Measurements from ENCODE around the gene EXD3. TPM values are rescaled to one million over a fixed set of nuclear protein-coding genes. Genes with fewer than 3 reads are reported as not detected.
"Not testable (repeated sequence)": the region's sequence is repeated elsewhere in the genome, so short reads cannot be mapped to it uniquely, and the experiment has no call there.

Gene EXD3, protein sequence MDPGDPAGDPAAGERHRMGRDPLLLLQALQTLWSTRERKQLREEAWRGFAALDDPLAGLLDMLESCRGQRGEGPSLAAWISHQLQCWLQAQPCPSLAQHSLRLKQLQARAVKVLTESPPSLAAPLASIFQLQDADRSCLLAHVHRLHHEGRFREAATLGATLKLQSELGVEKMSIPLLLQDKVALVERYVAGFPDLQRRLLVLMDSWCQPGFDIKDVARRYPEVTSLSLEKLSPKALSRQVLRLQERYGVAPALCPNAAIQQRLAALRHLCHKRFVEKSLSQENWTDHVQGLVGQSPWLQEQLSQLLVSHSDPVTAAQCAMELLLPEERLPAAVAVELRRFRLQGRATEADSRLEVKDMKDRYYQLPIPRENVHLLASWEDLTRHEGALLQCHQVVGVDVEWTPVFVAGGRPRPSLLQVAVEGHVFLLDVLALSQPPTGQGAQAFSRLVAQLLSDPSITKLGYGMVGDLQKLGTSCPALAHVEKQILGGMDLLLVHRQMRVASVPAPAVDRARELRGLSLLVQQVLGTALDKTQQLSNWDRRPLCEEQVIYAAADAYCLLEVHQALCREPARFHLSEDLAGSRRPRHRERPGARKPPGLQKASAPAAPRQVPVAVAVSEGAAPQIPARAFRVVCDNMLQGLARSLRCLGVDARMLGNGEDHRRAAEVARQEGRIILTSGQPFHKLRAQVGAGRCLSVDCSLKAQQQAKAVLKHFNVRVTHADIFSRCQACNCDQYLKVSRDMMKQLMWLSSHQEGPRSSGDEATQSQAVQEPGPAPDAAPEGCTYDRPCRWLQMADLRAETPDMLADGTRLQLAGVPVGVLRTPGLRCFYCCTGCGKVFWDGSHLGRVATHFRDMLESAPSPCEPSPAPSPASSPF
- 2.8 and 7.8 TPM in 2 replicates for total RNA-seq (2014; rRNA removed; shearing (Covaris generic); ENCODE audit: low replicate concordance)

DNA sequence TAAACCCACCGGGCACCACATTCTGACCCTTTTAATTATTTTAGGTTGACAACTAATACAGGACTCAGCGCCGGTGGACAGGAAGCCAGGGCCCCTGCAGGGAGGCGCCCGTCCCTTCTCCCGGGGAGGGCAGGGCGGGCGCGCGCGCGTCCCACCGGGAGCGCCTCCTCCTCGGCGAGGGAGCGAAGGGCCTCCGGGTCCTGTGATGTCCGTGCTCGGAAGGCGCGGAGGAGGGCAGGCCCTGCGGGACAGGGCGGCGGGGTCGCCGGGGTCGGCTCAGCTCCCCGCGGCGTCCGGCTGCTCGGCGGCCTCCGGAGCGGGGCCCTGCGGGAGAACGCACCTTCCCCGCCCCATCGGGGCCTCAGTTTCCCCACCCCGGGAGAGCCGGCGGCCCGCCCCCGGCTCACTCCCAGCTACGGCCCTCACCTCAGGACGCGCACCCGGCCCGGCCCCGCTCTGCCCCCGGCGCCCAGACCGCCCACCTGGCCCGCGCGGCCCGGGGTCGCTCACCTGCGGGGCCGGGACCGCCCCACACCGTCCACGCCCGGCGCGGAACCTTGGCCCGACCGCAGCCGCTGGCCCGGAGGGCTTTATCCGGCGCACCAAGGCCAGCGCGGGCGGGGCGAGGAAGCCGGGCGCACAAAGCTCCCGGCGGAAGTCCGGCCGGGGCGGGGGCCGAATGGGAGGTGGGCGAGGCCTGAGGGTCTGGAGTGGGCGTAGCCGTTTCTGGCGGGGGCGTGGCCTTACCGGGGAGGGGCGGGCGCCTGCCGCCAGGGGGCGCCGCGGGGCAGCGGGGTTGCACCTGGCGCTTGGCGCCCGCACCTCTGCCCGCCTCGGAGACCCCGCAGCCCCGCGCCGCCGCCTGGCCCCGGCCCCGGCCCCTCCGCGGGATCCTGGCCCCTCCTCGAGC is at the start of gene EXD3, which contains the start of gene NOXA1:
Gene EXD3 (minus strand): TSS at position 559 of the 910 bp plus-strand sequence. CDS start 27,805 bp downstream, outside the sequence.
Gene NOXA1 (plus strand): TSS at position 790 of the 910 bp plus-strand sequence. CDS start 137 bp downstream, outside the sequence.
- peak within 1 kb of the TSS; percentile 99 for H3K4me3 ChIP-seq (ENCODE audit: low read length)

DNA sequence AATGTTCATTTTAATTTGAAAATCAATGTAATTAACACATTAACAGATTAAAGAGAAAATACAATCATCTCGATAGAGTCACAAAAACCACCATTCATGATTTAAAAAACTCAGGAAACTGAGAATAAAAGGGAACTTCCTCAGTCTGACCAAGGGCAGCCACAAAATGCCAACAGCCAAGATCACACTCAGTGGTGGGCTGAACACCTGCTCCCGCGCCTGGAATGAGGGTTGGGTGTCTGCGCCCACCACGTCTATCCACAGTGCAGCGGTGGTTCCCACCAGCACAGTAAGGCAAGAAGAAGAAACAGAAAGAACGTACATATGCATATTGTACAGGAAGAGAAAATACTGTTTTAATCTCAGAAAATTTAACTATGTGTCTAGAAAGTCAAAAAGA is 47.8 kb upstream of the EXD3 start:
- Histone ChIP-seq H2AFZ (ENCODE audit: low read length) (no peak overlapping the region), H4K20me1 (ENCODE audit: insufficient read depth, low read depth, low read length) (no peaks in the 10 kb centered on the region), H3K27ac (ENCODE audit: low read length) (no peak overlapping the region), H3K9me2 (replicated peaks; ENCODE audit: insufficient read depth, low read length) (no peaks in the 10 kb centered on the region), H3K9me3 (ENCODE audit: low read length) (peaks cover 2% of the 10 kb centered on the region; the same call in 1 of the 2 replicates), H3K79me2 (ENCODE audit: low read length) (no peaks in the 10 kb centered on the region), H3K27me3 (ENCODE audit: low read length) (no peaks in the 10 kb centered on the region), H3K9ac (ENCODE audit: low read length) (no peak overlapping the region), H3K4me3 (ENCODE audit: low read length) (no peak overlapping the region), H3K4me2 (ENCODE audit: low read depth, low read length, poor library complexity, severe bottlenecking) (no peak overlapping the region), H3K4me1 (ENCODE audit: low read length) (no peaks in the 10 kb centered on the region), H3K36me3 (ENCODE audit: insufficient read depth, low read length) (no peaks in the 10 kb centered on the region)
- DNase-seq, result no peak

More for the DNA sequence above, at the start of gene EXD3, which contains the start of gene NOXA1:
- DNase-seq, result peak; percentile 99
- H3K4me2 ChIP-seq (ENCODE audit: low read depth, low read length, poor library complexity, severe bottlenecking), result peak within 1 kb of the TSS; percentile 100
- no peaks in the 10 kb centered on the region for H3K27me3 ChIP-seq (ENCODE audit: low read length)
- H3K9me3 ChIP-seq (ENCODE audit: low read length), result no peaks in the 10 kb centered on the region
- peak within 1 kb of the TSS; percentile 95 for H2AFZ ChIP-seq (ENCODE audit: low read length)
- peaks cover 15% of the 10 kb centered on the region for H3K4me1 ChIP-seq (ENCODE audit: low read length)
- no peaks in the 10 kb centered on the region for H3K36me3 ChIP-seq (ENCODE audit: insufficient read depth, low read length)
- no peaks in the 10 kb centered on the region for H4K20me1 ChIP-seq (ENCODE audit: insufficient read depth, low read depth, low read length)
- H3K9me2 ChIP-seq (replicated peaks; ENCODE audit: insufficient read depth, low read length), result no peaks in the 10 kb centered on the region
- H3K27ac ChIP-seq (ENCODE audit: low read length), result no peak within 1 kb of the TSS
- H3K9ac ChIP-seq (ENCODE audit: low read length), result peak within 1 kb of the TSS; percentile 93
- H3K79me2 ChIP-seq (ENCODE audit: low read length), result peaks cover 13% of the 10 kb centered on the region

DNA sequence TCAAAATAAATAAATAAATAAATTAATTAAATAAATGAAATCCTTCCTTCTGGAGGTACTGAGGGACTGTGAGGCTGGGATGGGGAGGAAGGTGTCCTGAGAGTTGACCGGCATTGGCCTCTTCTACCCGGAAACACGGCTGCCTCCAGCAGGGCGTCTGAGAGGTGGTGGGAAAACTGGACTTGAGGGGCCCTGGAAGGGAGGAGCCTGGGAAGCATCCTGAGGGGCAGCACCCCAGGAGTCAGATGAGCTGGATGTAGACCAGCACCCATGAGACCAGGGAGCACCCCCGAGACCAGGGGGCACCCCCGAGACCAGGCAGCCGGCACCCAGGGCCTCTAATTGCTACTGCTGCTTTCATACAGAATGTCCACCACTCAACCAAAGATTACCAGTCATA is 44.9 kb upstream of the EXD3 start:
- Histone ChIP-seq H3K79me2 (ENCODE audit: low read length) (no peaks in the 10 kb centered on the region), H4K20me1 (ENCODE audit: insufficient read depth, low read depth, low read length) (no peaks in the 10 kb centered on the region), H3K9ac (ENCODE audit: low read length) (no peak overlapping the region), H3K4me3 (ENCODE audit: low read length) (no peak overlapping the region), H3K27me3 (ENCODE audit: low read length) (no peaks in the 10 kb centered on the region), H3K36me3 (ENCODE audit: insufficient read depth, low read length) (no peaks in the 10 kb centered on the region), H3K4me1 (ENCODE audit: low read length) (no peaks in the 10 kb centered on the region), H3K4me2 (ENCODE audit: low read depth, low read length, poor library complexity, severe bottlenecking) (no peak overlapping the region), H3K27ac (ENCODE audit: low read length) (no peak overlapping the region), H3K9me3 (ENCODE audit: low read length) (no peaks in the 10 kb centered on the region), H2AFZ (ENCODE audit: low read length) (no peak overlapping the region), H3K9me2 (replicated peaks; ENCODE audit: insufficient read depth, low read length) (no peaks in the 10 kb centered on the region)
- no peak for DNase-seq

DNA sequence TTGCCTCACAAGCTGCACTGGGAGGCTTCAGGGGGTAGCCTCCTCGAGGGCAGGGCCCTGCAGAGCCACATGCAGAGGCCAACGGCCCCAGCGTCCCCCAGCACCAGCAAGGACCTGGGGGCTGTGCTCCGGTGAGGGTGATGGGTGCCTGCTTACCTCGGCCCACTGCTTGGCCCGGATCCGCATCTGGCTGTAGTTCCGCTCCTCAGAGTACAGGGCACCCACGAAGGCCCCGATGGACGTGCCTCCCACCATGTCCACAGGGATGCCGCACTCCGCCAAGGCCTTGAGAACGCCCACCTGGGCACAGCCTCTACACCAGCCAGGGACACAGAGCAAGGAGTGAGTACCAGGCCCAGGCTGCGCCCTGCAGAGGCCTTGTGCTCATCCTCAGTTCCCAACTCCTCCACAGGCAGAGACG is 44.2 kb upstream of the EXD3 start:
- Histone ChIP-seq H4K20me1 (ENCODE audit: insufficient read depth, low read depth, low read length) (no peaks in the 10 kb centered on the region), H3K36me3 (ENCODE audit: insufficient read depth, low read length) (no peaks in the 10 kb centered on the region), H3K4me3 (ENCODE audit: low read length) (no peak overlapping the region), H3K9me3 (ENCODE audit: low read length) (no peaks in the 10 kb centered on the region), H3K27me3 (ENCODE audit: low read length) (no peaks in the 10 kb centered on the region), H2AFZ (ENCODE audit: low read length) (no peak overlapping the region), H3K79me2 (ENCODE audit: low read length) (no peaks in the 10 kb centered on the region), H3K9me2 (replicated peaks; ENCODE audit: insufficient read depth, low read length) (no peaks in the 10 kb centered on the region), H3K27ac (ENCODE audit: low read length) (no peak overlapping the region), H3K4me1 (ENCODE audit: low read length) (no peaks in the 10 kb centered on the region), H3K4me2 (ENCODE audit: low read depth, low read length, poor library complexity, severe bottlenecking) (no peak overlapping the region), H3K9ac (ENCODE audit: low read length) (no peak overlapping the region)
- no peak for DNase-seq

DNA sequence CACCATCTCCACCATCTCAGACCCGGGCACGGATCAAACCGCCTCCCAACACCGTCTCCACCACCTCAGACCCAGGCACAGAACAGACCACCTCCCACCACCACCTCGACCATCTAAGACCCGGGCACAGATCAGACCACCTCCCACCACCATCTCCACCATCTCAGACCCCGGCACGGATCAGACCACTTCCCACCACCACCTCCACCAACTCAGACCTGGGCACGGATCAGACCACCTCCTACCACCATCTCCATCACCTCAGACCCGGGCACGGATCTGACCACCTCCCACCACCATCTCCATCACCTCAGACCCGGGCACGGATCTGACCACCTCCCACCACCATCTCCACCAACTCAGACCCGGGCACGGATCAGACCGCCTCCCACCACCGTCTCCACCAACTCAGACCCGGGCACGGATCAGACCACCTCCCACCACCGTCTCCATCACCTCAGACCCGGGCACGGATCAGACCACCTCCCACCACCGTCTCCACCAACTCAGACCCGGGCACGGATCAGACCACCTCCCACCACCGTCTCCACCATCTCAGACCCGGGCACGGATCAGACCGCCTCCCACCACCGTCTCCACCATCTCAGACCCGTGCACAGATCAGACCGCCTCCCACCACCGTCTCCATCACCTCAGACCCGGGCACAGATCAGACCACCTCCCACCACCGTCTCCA is 43.6 kb upstream of the EXD3 start:
- not testable (repeated sequence) for H3K9me3 ChIP-seq (ENCODE audit: low read length); H3K9me2 ChIP-seq (replicated peaks; ENCODE audit: insufficient read depth, low read length); H3K27me3 ChIP-seq (ENCODE audit: low read length); H4K20me1 ChIP-seq (ENCODE audit: insufficient read depth, low read depth, low read length); H3K4me2 ChIP-seq (ENCODE audit: low read depth, low read length, poor library complexity, severe bottlenecking); H3K79me2 ChIP-seq (ENCODE audit: low read length); H3K4me3 ChIP-seq (ENCODE audit: low read length); DNase-seq; H3K27ac ChIP-seq (ENCODE audit: low read length); H3K9ac ChIP-seq (ENCODE audit: low read length); H3K4me1 ChIP-seq (ENCODE audit: low read length); H2AFZ ChIP-seq (ENCODE audit: low read length); H3K36me3 ChIP-seq (ENCODE audit: insufficient read depth, low read length)

DNA sequence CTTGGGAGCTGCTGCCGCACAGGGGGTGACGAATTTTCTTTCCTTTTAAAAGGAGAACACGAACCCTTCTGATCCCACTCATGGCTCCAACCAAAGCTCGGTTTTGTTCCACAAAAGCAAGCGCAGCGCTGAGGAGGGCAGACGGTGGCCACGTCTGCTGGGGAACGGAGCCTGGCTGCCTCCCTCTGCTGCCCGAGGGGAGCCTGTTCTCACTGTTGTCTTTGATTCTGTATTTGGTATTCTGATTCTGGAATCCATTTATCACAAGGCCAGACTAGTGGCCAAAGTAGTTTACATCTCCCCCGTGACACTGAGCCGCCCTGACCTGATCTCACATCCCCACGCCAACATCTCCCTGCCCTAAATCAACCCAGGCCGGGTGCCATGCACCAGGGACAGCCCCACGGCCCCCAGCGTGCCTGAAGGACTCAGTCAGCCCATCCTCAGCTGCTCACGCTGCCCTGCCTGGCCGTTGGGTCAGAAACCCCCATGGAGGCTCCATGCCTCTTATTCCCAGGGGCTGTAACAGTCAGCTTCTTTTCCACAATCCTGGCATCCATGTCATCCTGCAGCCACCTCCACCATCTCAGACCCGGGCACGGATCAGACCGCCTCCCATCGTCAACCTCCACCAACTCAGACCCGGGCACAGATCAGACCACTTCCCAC is 42.9 kb upstream of the EXD3 start:
- Histone ChIP-seq H3K4me1 (ENCODE audit: low read length) (no peaks in the 10 kb centered on the region), H4K20me1 (ENCODE audit: insufficient read depth, low read depth, low read length) (no peaks in the 10 kb centered on the region), H3K27ac (ENCODE audit: low read length) (no peak overlapping the region), H3K27me3 (ENCODE audit: low read length) (no peaks in the 10 kb centered on the region), H2AFZ (ENCODE audit: low read length) (no peak overlapping the region), H3K9me2 (replicated peaks; ENCODE audit: insufficient read depth, low read length) (no peaks in the 10 kb centered on the region), H3K4me3 (ENCODE audit: low read length) (no peak overlapping the region), H3K4me2 (ENCODE audit: low read depth, low read length, poor library complexity, severe bottlenecking) (no peak overlapping the region), H3K9me3 (ENCODE audit: low read length) (no peaks in the 10 kb centered on the region), H3K9ac (ENCODE audit: low read length) (no peak overlapping the region), H3K36me3 (ENCODE audit: insufficient read depth, low read length) (no peaks in the 10 kb centered on the region), H3K79me2 (ENCODE audit: low read length) (no peaks in the 10 kb centered on the region)
- DNase-seq, result no peak

Data from Karpas-422 (cell line).